HuH-7.5 (cell line): ENCODE data around the gene CCDC182.

Experiments used
- DNase-seq: peaks from one replicate; pipeline ENCODE4 v3.0.0; 2011; ENCODE audit warnings: low spot score

CCDC182 gene

GRCh38 chr17:57756951-57757350 lies 11.9 kb upstream of the CCDC182 start:
- no peak for DNase-seq

- no peak for DNase-seq
Measured at GRCh38 chr17:57755480-57756070, 10.5 kb upstream of the CCDC182 start.

- no peak for DNase-seq
Measured at GRCh38 chr17:57752031-57752905, 7.2 kb upstream of the CCDC182 start.

GRCh38 chr17:57751348-57751971 lies 6.4 kb upstream of the CCDC182 start:
- no peak for DNase-seq

GRCh38 chr17:57750895-57751294 lies 5.8 kb upstream of the CCDC182 start:
- no peak for DNase-seq

- no peak for DNase-seq
Measured at GRCh38 chr17:57750109-57750871, 5.2 kb upstream of the CCDC182 start.

- DNase-seq: no peak
Measured at GRCh38 chr17:57749701-57750100, 4.6 kb upstream of the CCDC182 start.

GRCh38 chr17:57747221-57748017 lies 2.3 kb upstream of the CCDC182 start:
- DNase-seq: peak; percentile 80

- DNase-seq: no peak
Measured at GRCh38 chr17:57746221-57746620, 1.1 kb upstream of the CCDC182 start.

- DNase-seq: no peak
Measured at GRCh38 chr17:57744195-57745170, 616 bp downstream of the CCDC182 start.

- no peak for DNase-seq
Measured at GRCh38 chr17:57740235-57740528, 4.9 kb downstream of the CCDC182 start.

- DNase-seq: peak; percentile 78
Measured at GRCh38 chr17:57739402-57740234, 5.5 kb downstream of the CCDC182 start.

- no peak for DNase-seq
Measured at GRCh38 chr17:57737450-57737849, 7.6 kb downstream of the CCDC182 start.

- peak; percentile 59 for DNase-seq
Measured at GRCh38 chr17:57735707-57736106, 9.4 kb downstream of the CCDC182 start.

- no peak for DNase-seq
Measured at GRCh38 chr17:57735230-57735629, 9.9 kb downstream of the CCDC182 start.

- DNase-seq: no peak
Measured at GRCh38 chr17:57733085-57733484, 12.0 kb downstream of the CCDC182 start.

- DNase-seq: no peak
Measured at GRCh38 chr17:57732062-57732461, 13.0 kb downstream of the CCDC182 start.

GRCh38 chr17:57730026-57730701 lies 14.9 kb downstream of the CCDC182 start:
- no peak for DNase-seq

- DNase-seq: no peak
Measured at GRCh38 chr17:57727630-57728175, 17.4 kb downstream of the CCDC182 start.
